GM12878 (cell line): ENCODE measurements around the gene PAXX. TPM values are rescaled to one million over a fixed set of nuclear protein-coding genes. Genes with fewer than 3 reads are reported as not detected.

Experiments used
- ATAC-seq: fragments of 200-7000 bp; cut with Tn5 transposase; 3 replicates; pipeline ENCODE4 v1.9.1; 2020; ENCODE audit warnings: mild to moderate bottlenecking, moderate library complexity
- BruUV-seq: library from RNA; stranded (reverse); fragments of 400-500 nt; replicated peaks from 2 replicates; lab custom pipeline; 2021; lab: Mats Ljungman, UMichigan
- CTCF ChIA-PET: fragments of 300-600 bp; sonication (Branson Sonifier 250); formaldehyde crosslinking; extraction: SDS; loops from one replicate; lab custom pipeline; 2021; ENCODE audit warnings: inconsistent platforms; lab: Yijun Ruan, JAX
- POLR2A ChIA-PET: fragments of 350-600 bp; formaldehyde crosslinking; extraction: SDS; loops from one replicate; lab custom pipeline; 2021; ENCODE audit warnings: inconsistent platforms; lab: Charles Lee
- RAD21 ChIA-PET: fragments of 300-600 bp; sonication (Branson Sonifier 250); formaldehyde crosslinking; loops from one replicate; lab custom pipeline; 2023; ENCODE audit warnings: antibody characterized with exemption; ENCODE audit not compliant: unreplicated experiment; lab: Charles Lee
- SMC1A ChIA-PET: fragments of 300-600 bp; sonication (Branson Sonifier 250); formaldehyde crosslinking; loops from one replicate; lab custom pipeline; 2023; ENCODE audit not compliant: unreplicated experiment, uncharacterized antibody; lab: Charles Lee
- DNase-seq: peaks from one replicate; pipeline ENCODE4 v3.0.0-alpha.2; 2011; ENCODE audit warnings: low read depth, low spot score
- FAIRE-seq: peaks from 3 replicates; lab custom pipeline; 2011; peaks lifted over from hg19 to GRCh38; lab: Jason Lieb, UNC
- H2AFZ ChIP-seq: 2 replicates; pipeline ENCODE4 v1.6.0; 2011; ENCODE audit warnings: low read depth, low read length, control low read depth; ENCODE audit not compliant: control insufficient read depth
- H3K27ac ChIP-seq: 2 replicates; pipeline ENCODE4 v1.5.1; 2011; ENCODE audit warnings: control low read depth; ENCODE audit not compliant: control insufficient read depth, insufficient read depth
- H3K27me3 ChIP-seq, 2 experiments: replicated peaks in 1 of 2; 2 replicates each; pipeline versions ENCODE4 v1.6.0 to v1.6.1; 2011; ENCODE audit warnings: low read length in 1 of 2; ENCODE audit not compliant: control insufficient read depth in 2 of 2, insufficient read depth in 2 of 2
- H3K36me3 ChIP-seq, 2 experiments: 2 replicates each; pipeline ENCODE4 v1.5.1; 2011; ENCODE audit warnings: low read length in 1 of 2; ENCODE audit not compliant: control insufficient read depth in 2 of 2, insufficient read depth in 2 of 2
- H3K4me1 ChIP-seq: 2 replicates; pipeline ENCODE4 v1.6.1; 2011; ENCODE audit warnings: mild to moderate bottlenecking, low read length, moderate library complexity, mixed read lengths; ENCODE audit not compliant: control insufficient read depth, insufficient read depth
- H3K4me2 ChIP-seq: 2 replicates; pipeline ENCODE4 v1.6.0; 2011; ENCODE audit warnings: control low read depth; ENCODE audit not compliant: control insufficient read depth, insufficient read depth
- H3K4me3 ChIP-seq: fragments of 200-600 bp; sonication (generic); 2 replicates; pipeline ENCODE4 v1.5.1; 2016
- H3K79me2 ChIP-seq: 2 replicates; pipeline ENCODE4 v1.6.0; 2011; ENCODE audit warnings: low read length; ENCODE audit not compliant: control insufficient read depth, insufficient read depth
- H3K9ac ChIP-seq: 2 replicates; pipeline ENCODE4 v1.8.0; 2011; ENCODE audit warnings: low read length, control low read depth, mixed read lengths; ENCODE audit not compliant: control insufficient read depth, insufficient read depth
- H3K9me3 ChIP-seq: replicated peaks from 3 replicates; pipeline ENCODE4 v1.5.1; 2011; ENCODE audit warnings: mild to moderate bottlenecking, low read length; ENCODE audit not compliant: control insufficient read depth, insufficient read depth
- H4K20me1 ChIP-seq: 2 replicates; pipeline ENCODE4 v1.6.0; 2011; ENCODE audit not compliant: control insufficient read depth, insufficient read depth
- ATF7 ChIP-seq: fragments of 450-650 bp; IDR thresholded peaks from 2 replicates; pipeline ENCODE4 v1.6.1; 2016; ENCODE audit warnings: low read depth, mild to moderate bottlenecking
- CEBPB ChIP-seq, 2 experiments: fragments of 150-350 bp in 1 of 2; IDR thresholded peaks; 2 replicates each; pipeline ENCODE4 v1.6.1; 2012 to 2014; ENCODE audit warnings: low read depth in 2 of 2, low read length in 2 of 2, borderline replicate concordance in 1 of 2, inconsistent platforms in 1 of 2
- FOXM1 ChIP-seq: IDR thresholded peaks from 2 replicates; pipeline ENCODE4 v1.6.1; 2012; ENCODE audit warnings: low read depth, mild to moderate bottlenecking, inconsistent platforms, low read length, moderate library complexity
- GABPA ChIP-seq: IDR thresholded peaks from 2 replicates; pipeline ENCODE4 v1.6.1; 2014; ENCODE audit warnings: antibody characterized with exemption, low read depth, mild to moderate bottlenecking, inconsistent platforms
- HCFC1 ChIP-seq: fragments of 150-350 bp; IDR thresholded peaks from 2 replicates; pipeline ENCODE4 v1.6.1; 2014; ENCODE audit warnings: low read length
- NBN ChIP-seq: fragments of 450-650 bp; IDR thresholded peaks from 2 replicates; pipeline ENCODE4 v1.6.1; 2016
- PAX5 ChIP-seq: IDR thresholded peaks from 2 replicates; pipeline ENCODE4 v1.6.1; 2011; ENCODE audit warnings: low read depth, low read length, borderline replicate concordance
- RELA ChIP-seq: fragments of 450-650 bp; IDR thresholded peaks from 2 replicates; pipeline ENCODE4 v1.8.0; 2014; ENCODE audit warnings: borderline replicate concordance; ENCODE audit not compliant: partially characterized antibody
- SIN3A ChIP-seq: IDR thresholded peaks from 2 replicates; pipeline ENCODE4 v1.6.1; 2012; ENCODE audit warnings: low read depth, low read length, improper control_type of control experiment
- SMAD1 ChIP-seq: fragments of 450-650 bp; IDR thresholded peaks from 2 replicates; pipeline ENCODE4 v1.6.1; 2018; ENCODE audit warnings: mild to moderate bottlenecking, low read depth; ENCODE audit not compliant: partially characterized antibody
- TCF3 ChIP-seq: IDR thresholded peaks from 2 replicates; pipeline ENCODE4 v1.6.1; 2012; ENCODE audit warnings: low read depth, mild to moderate bottlenecking, low read length, borderline replicate concordance; ENCODE audit not compliant: insufficient read depth
- TCF7 ChIP-seq: IDR thresholded peaks from 2 replicates; pipeline ENCODE4 v1.6.1; 2014; ENCODE audit warnings: antibody characterized with exemption, borderline replicate concordance
- YBX1 ChIP-seq: fragments of 450-650 bp; IDR thresholded peaks from 2 replicates; pipeline ENCODE4 v1.6.1; 2016; ENCODE audit warnings: antibody characterized with exemption
- YY1 ChIP-seq: IDR thresholded peaks from 2 replicates; pipeline ENCODE4 v1.6.1; 2011; ENCODE audit warnings: low read depth, mild to moderate bottlenecking, low read length
- WGBS: methylation state at CpG from one replicate; pipeline ENCODE4 v1.1.6; 2016; ENCODE audit warnings: low lambda C conversion rate; ENCODE audit not compliant: insufficient replicate concordance, insufficient coverage; ENCODE audit errors: missing lambda C conversion rate; 5-methylcytosine and 5-hydroxymethylcytosine counted together
- in situ Hi-C: fragments of 300-500 bp; cut with MboI; formaldehyde crosslinking; loops from 9 replicates; pipeline ENCODE4 v1.14.3; 2018; ENCODE audit warnings: mixed read lengths
- intact Hi-C: fragments of 100-400 bp; cut with micrococcal nuclease; formaldehyde crosslinking; loops from one replicate; pipeline ENCODE4 v1.14.2; 2022; ENCODE audit not compliant: unreplicated experiment
- polyA plus RNA-seq, 11 experiments: library from polyadenylated mRNA; depleted of rRNA in 4 of 11; unstranded in 6 of 11; stranded (reverse) in 5 of 11; fragments of >200 nt; fragmentation: Nextera tagmentation in 4 of 11; fragmentation: Illumina TruSeq in 1 of 11; extraction: Ambion mirVana in 4 of 11; extraction: Trizol in 1 of 11; gene quantifications; 1 replicate in 1 of 11; 2 replicates in 10 of 11; pipeline versions ENCODE4 v1.2.1 to v1.2.3, GENCODE V29; 2011 to 2016; ENCODE audit warnings: inconsistent platforms in 2 of 11, missing spikeins in 2 of 11, low read depth in 1 of 11
- total RNA-seq, 4 experiments: library from RNA; depleted of rRNA in 3 of 4; stranded (reverse); fragments of >200 nt in 3 of 4; fragmentation: Illumina TruSeq in 1 of 4; extraction: Trizol in 1 of 4; gene quantifications; 2 replicates each; pipeline versions ENCODE4 v1.2.1 to v1.2.3, GENCODE V29; 2013 to 2021
- TF ChIP-seq, protein P1 (sequence below): fragments of 450-650 bp; IDR thresholded peaks from 2 replicates; pipeline ENCODE4 v1.6.1; 2017; ENCODE audit warnings: antibody characterized with exemption, mild to moderate bottlenecking, moderate library complexity
- TF ChIP-seq, protein P2 (sequence below): fragments of 450-650 bp; IDR thresholded peaks from 2 replicates; pipeline ENCODE4 v1.6.1; 2014; ENCODE audit warnings: mild to moderate bottlenecking
- TF ChIP-seq, protein P3 (sequence below): fragments of 450-650 bp; IDR thresholded peaks from 2 replicates; pipeline ENCODE4 v1.6.1; 2016; ENCODE audit warnings: mild to moderate bottlenecking, moderate library complexity, borderline replicate concordance

PAXX gene
- total and polyA plus RNA-seq, 10 of the 15 experiments (the other 5 are each of a cell fraction or from before 2014, with no cell fraction given): 0.18 to 60.6 (median 29.5) TPM

DNA sequence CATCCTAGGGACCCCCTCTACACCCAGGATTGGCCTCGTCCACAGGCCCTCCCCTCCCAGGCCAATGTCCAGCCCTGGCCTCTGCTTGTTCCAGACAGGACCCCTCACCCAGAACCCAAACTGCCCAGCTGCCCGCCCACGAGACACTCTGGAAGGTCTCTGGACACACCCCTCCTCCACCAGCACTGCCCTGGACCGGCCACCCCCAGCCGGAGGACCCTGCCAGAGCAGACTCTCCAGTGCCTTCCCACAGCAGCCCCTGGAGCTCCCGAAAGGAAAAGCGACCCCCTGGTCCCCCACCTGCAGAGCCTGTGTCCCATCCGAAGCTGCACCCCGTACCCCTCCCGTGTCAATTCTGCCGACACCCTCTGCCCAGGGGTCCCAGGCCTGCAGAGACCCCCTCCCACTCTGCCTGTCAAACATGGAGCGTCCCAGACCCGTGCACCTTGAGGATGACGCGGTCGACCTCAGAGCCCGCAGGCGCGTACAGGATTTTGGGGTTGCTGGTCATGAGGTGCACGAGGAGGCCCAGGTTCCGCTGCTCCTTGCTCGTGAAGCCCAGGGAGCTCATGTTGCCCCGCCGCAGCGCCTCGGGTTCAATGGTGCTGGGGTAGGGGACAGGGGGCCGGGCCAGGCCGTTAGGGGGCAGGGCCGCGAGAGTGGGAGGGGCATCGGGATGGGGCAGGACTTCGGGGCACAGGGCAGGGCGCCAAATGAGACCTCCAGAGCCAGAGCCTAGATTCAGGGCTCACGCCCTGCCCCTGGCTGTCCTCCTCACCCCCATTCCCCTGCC is 27.9 kb downstream of the PAXX start:
- in situ Hi-C loops (no loop called here), intact Hi-C loops (no loop called here)
- Histone ChIP-seq H4K20me1 (no peaks in the 10 kb centered on the region), H3K27me3 (no peaks in the 10 kb centered on the region), H3K36me3 (no peaks in the 10 kb centered on the region), H3K27ac (no peak overlapping the region), H3K4me3 (no peak overlapping the region), H2AFZ (no peak overlapping the region), H3K4me2 (no peak overlapping the region), H3K4me1 (no peaks in the 10 kb centered on the region), H3K9me3 (no peaks in the 10 kb centered on the region; the same call in 2 of the 3 replicates), H3K9ac (no peak overlapping the region), H3K79me2 (no peaks in the 10 kb centered on the region)
- DNase-seq (no peak), FAIRE-seq (no peak), ATAC-seq (no peak)
- 74% methylated on average over 27 of the region's 34 CpGs for WGBS
- SMC1A ChIA-PET: no interaction called here
- no TSS peak for BruUV-seq
- CTCF ChIA-PET: interaction anchor here (0.6 to 1.5 kb wide), 4 partner anchors 15 to 211 kb away, joined by 3 to 7 read pairs (median 4); no protein-coding TSS in a partner anchor
- RAD21 ChIA-PET: no interaction called here
- POLR2A ChIA-PET: interaction anchor here (0.6 to 1.3 kb wide), 2 partner anchors 10 to 27 kb away, joined by 3 to 4 read pairs; no protein-coding TSS in a partner anchor
- TF ChIP-seq SIN3A (no peak), NBN (no peak), GABPA (no peak), TCF3 (no peak), PAX5 (no peak), YY1 (no peak), HCFC1 (no peak), ATF7 (no peak), YBX1 (no peak), SMAD1 (no peak), CEBPB (IDR thresholded peaks at IDR 0.05; ENCODE audit: borderline replicate concordance in 1 of 2, low read depth in 2 of 2, low read length in 2 of 2) (no peak), TCF7 (no peak), FOXM1 (no peak), RELA (no peak)
- TF ChIP-seq, protein P1, sequence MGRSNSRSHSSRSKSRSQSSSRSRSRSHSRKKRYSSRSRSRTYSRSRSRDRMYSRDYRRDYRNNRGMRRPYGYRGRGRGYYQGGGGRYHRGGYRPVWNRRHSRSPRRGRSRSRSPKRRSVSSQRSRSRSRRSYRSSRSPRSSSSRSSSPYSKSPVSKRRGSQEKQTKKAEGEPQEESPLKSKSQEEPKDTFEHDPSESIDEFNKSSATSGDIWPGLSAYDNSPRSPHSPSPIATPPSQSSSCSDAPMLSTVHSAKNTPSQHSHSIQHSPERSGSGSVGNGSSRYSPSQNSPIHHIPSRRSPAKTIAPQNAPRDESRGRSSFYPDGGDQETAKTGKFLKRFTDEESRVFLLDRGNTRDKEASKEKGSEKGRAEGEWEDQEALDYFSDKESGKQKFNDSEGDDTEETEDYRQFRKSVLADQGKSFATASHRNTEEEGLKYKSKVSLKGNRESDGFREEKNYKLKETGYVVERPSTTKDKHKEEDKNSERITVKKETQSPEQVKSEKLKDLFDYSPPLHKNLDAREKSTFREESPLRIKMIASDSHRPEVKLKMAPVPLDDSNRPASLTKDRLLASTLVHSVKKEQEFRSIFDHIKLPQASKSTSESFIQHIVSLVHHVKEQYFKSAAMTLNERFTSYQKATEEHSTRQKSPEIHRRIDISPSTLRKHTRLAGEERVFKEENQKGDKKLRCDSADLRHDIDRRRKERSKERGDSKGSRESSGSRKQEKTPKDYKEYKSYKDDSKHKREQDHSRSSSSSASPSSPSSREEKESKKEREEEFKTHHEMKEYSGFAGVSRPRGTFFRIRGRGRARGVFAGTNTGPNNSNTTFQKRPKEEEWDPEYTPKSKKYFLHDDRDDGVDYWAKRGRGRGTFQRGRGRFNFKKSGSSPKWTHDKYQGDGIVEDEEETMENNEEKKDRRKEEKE: no peak
- TF ChIP-seq, protein P2, sequence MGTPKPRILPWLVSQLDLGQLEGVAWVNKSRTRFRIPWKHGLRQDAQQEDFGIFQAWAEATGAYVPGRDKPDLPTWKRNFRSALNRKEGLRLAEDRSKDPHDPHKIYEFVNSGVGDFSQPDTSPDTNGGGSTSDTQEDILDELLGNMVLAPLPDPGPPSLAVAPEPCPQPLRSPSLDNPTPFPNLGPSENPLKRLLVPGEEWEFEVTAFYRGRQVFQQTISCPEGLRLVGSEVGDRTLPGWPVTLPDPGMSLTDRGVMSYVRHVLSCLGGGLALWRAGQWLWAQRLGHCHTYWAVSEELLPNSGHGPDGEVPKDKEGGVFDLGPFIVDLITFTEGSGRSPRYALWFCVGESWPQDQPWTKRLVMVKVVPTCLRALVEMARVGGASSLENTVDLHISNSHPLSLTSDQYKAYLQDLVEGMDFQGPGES: no peak
- TF ChIP-seq, protein P3, sequence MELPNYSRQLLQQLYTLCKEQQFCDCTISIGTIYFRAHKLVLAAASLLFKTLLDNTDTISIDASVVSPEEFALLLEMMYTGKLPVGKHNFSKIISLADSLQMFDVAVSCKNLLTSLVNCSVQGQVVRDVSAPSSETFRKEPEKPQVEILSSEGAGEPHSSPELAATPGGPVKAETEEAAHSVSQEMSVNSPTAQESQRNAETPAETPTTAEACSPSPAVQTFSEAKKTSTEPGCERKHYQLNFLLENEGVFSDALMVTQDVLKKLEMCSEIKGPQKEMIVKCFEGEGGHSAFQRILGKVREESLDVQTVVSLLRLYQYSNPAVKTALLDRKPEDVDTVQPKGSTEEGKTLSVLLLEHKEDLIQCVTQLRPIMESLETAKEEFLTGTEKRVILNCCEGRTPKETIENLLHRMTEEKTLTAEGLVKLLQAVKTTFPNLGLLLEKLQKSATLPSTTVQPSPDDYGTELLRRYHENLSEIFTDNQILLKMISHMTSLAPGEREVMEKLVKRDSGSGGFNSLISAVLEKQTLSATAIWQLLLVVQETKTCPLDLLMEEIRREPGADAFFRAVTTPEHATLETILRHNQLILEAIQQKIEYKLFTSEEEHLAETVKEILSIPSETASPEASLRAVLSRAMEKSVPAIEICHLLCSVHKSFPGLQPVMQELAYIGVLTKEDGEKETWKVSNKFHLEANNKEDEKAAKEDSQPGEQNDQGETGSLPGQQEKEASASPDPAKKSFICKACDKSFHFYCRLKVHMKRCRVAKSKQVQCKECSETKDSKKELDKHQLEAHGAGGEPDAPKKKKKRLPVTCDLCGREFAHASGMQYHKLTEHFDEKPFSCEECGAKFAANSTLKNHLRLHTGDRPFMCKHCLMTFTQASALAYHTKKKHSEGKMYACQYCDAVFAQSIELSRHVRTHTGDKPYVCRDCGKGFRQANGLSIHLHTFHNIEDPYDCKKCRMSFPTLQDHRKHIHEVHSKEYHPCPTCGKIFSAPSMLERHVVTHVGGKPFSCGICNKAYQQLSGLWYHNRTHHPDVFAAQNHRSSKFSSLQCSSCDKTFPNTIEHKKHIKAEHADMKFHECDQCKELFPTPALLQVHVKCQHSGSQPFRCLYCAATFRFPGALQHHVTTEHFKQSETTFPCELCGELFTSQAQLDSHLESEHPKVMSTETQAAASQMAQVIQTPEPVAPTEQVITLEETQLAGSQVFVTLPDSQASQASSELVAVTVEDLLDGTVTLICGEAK: no peak
